Choroid plexus epithelial cell (primary cell): ENCODE results near the gene INAFM2.

Experiments used
- DNase-seq: peaks from one replicate; pipeline ENCODE4 v3.0.0-alpha.2; 2010; ENCODE audit warnings: low read depth
- H3K4me3 ChIP-seq: 2 replicates; pipeline ENCODE4 v1.5.1; 2011; ENCODE audit warnings: low read depth, mild to moderate bottlenecking, control low read depth, low read length, moderate library complexity
- CTCF ChIP-seq: conservative IDR thresholded peaks from 2 replicates; pipeline ENCODE4 v1.5.1; 2011; ENCODE audit warnings: low read depth, mild to moderate bottlenecking, control low read depth, inconsistent platforms, low read length, moderate library complexity

INAFM2 gene

GRCh38 chr15:40333922-40334492 lies 10.5 kb downstream of the INAFM2 start:
- TF ChIP-seq CTCF: peak; percentile 9

GRCh38 chr15:40334541-40334940 lies 11.0 kb downstream of the INAFM2 start:
- no peak for TF ChIP-seq CTCF
- no peak overlapping the region for H3K4me3 ChIP-seq
- no peak for DNase-seq

More at GRCh38 chr15:40333922-40334492, 10.5 kb downstream of the INAFM2 start:
- H3K4me3 ChIP-seq: no peak overlapping the region
- peak; percentile 90 for DNase-seq

GRCh38 chr15:40334941-40335795 lies 11.7 kb downstream of the INAFM2 start:
- DNase-seq: no peak
- TF ChIP-seq CTCF: no peak
- no peak overlapping the region for H3K4me3 ChIP-seq

GRCh38 chr15:40335938-40336743 lies 12.6 kb downstream of the INAFM2 start:
- TF ChIP-seq CTCF: no peak
- DNase-seq: no peak
- no peak overlapping the region for H3K4me3 ChIP-seq

GRCh38 chr15:40336744-40337122 lies 13.2 kb downstream of the INAFM2 start:
- peak; percentile 14 for TF ChIP-seq CTCF
- DNase-seq: no peak
- H3K4me3 ChIP-seq: no peak overlapping the region

- TF ChIP-seq CTCF: no peak
- no peak overlapping the region for H3K4me3 ChIP-seq
- DNase-seq: no peak
Measured at GRCh38 chr15:40337597-40337996, 14.1 kb downstream of the INAFM2 start.
